Measurements from ENCODE around the gene KLF5. TPM values are rescaled to one million over a fixed set of nuclear protein-coding genes. Genes with fewer than 3 reads are reported as not detected.

The KLF5 gene
- total RNA-seq, 1 donor from 2014 or later, result 1.3 TPM

DNA sequence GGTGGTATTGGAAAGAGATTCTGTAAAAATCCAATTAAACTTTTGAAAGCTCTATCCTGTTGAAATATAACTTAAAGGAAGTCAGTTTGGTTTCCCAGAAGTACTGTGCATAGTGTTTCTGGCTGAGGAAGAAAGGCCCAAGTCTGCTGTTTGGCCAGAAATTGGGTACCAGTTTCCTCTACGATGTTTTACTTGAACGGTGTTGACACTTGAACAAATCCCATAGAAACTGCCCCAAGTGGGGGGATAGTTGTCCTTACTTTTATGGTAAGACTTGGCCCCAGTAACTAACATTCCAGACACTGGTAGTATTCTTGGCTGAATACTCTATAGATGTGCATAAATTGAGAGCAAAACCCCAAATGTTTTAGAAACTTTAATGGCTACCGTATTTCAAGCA lies 14.2 kb downstream of the KLF5 start:
- TF ChIP-seq, protein P1, sequence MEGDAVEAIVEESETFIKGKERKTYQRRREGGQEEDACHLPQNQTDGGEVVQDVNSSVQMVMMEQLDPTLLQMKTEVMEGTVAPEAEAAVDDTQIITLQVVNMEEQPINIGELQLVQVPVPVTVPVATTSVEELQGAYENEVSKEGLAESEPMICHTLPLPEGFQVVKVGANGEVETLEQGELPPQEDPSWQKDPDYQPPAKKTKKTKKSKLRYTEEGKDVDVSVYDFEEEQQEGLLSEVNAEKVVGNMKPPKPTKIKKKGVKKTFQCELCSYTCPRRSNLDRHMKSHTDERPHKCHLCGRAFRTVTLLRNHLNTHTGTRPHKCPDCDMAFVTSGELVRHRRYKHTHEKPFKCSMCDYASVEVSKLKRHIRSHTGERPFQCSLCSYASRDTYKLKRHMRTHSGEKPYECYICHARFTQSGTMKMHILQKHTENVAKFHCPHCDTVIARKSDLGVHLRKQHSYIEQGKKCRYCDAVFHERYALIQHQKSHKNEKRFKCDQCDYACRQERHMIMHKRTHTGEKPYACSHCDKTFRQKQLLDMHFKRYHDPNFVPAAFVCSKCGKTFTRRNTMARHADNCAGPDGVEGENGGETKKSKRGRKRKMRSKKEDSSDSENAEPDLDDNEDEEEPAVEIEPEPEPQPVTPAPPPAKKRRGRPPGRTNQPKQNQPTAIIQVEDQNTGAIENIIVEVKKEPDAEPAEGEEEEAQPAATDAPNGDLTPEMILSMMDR (IDR thresholded peaks at IDR 0.05), result no peak
- no peak for DNase-seq (ENCODE audit: low spot score in 2 of 2)
- intact Hi-C loops (cut with DNase I), result no loop called here
- Histone ChIP-seq H3K9me3 (no peaks in the 10 kb centered on the region), H3K27ac (peak overlapping the region in 1 of 2 donors; percentile 35), H3K27me3 (no peaks in the 10 kb centered on the region), H3K4me1 (peaks cover 0 to 7% of the 10 kb centered on the region in 2 donors), H3K36me3 (peaks cover 0 to 14% of the 10 kb centered on the region in 2 donors), H3K4me3 (no peak overlapping the region)

DNA sequence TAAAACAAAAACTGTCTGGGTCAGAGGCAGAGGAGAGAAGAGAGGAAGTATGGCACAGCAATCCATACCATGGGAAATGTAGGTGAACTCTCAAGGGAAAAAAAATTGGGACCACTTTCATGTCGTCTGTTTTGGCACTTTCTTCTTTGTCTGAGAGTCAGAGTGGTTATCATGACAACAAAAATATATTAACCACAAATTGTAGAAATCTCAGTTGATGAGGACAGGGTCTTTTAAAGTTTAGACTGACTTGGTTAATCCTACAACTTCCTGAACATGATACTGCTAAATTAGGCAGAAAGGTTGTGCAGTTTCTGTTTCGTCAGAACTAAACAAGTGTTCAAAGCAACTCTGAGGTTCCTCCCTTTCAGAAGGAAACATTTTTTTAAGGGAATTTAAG lies 15.2 kb downstream of the KLF5 start:
- no peak overlapping the region for H3K27ac ChIP-seq
- no peak for DNase-seq (ENCODE audit: low spot score in 2 of 2)
- TF ChIP-seq, protein P1 (IDR thresholded peaks at IDR 0.05), result no peak
- H3K4me3 ChIP-seq, result no peak overlapping the region
- H3K4me1 ChIP-seq, result peaks cover 0 to 7% of the 10 kb centered on the region in 2 donors
- H3K9me3 ChIP-seq, result no peaks in the 10 kb centered on the region
- intact Hi-C loops (cut with DNase I), result no loop called here
- peaks cover 0 to 14% of the 10 kb centered on the region in 2 donors for H3K36me3 ChIP-seq
- no peaks in the 10 kb centered on the region for H3K27me3 ChIP-seq

DNA sequence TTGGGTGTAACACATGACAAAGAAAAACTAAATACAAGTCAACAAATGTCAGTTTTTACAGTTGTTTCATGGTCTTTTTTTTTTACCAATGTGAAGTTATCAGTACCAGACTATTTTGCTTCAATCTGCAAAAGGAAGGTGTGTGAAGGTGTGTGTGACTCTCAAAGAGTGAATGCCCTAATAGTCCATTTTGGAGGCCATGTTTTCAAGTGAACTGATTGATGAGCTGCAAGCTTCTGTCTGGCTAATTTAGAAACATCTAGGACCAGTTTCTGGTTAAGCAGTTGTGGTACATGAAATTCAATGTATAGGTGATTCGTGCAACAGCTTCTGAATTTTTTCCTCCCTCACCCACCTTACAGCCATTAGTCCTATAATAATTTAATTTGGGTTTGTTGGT lies 16.1 kb downstream of the KLF5 start:
- DNase-seq (ENCODE audit: low spot score in 2 of 2), result no peak
- Histone ChIP-seq H3K27me3 (no peaks in the 10 kb centered on the region), H3K4me1 (peaks cover 0 to 7% of the 10 kb centered on the region in 2 donors), H3K27ac (no peak overlapping the region), H3K9me3 (no peaks in the 10 kb centered on the region), H3K4me3 (no peak overlapping the region), H3K36me3 (peaks cover 0 to 14% of the 10 kb centered on the region in 2 donors)
- intact Hi-C loops (cut with DNase I), result no loop called here
- TF ChIP-seq, protein P1 (IDR thresholded peaks at IDR 0.05), result no peak

DNA sequence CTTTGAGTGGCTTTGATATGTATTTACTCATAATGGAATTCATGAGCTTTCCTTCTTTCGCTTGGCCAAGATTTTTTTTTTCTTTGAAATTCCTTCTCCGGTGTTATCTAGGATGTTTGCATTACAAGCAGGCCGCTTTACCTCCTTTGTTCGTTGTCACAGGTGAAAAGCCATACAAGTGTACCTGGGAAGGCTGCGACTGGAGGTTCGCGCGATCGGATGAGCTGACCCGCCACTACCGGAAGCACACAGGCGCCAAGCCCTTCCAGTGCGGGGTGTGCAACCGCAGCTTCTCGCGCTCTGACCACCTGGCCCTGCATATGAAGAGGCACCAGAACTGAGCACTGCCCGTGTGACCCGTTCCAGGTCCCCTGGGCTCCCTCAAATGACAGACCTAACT lies 16.7 kb downstream of the KLF5 start:
- Histone ChIP-seq H3K4me3 (no peak overlapping the region), H3K4me1 (peaks cover 0 to 7% of the 10 kb centered on the region in 2 donors), H3K36me3 (peaks cover 0 to 14% of the 10 kb centered on the region in 2 donors), H3K9me3 (no peaks in the 10 kb centered on the region), H3K27ac (no peak overlapping the region), H3K27me3 (no peaks in the 10 kb centered on the region)
- TF ChIP-seq, protein P1 (IDR thresholded peaks at IDR 0.05), result no peak
- intact Hi-C loops (cut with DNase I), result no loop called here
- DNase-seq (ENCODE audit: low spot score in 2 of 2), result no peak

DNA sequence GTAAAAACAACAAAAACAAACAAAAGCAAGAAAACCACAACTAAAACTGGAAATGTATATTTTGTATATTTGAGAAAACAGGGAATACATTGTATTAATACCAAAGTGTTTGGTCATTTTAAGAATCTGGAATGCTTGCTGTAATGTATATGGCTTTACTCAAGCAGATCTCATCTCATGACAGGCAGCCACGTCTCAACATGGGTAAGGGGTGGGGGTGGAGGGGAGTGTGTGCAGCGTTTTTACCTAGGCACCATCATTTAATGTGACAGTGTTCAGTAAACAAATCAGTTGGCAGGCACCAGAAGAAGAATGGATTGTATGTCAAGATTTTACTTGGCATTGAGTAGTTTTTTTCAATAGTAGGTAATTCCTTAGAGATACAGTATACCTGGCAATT lies 17.1 kb downstream of the KLF5 start:
- no peak overlapping the region for H3K4me3 ChIP-seq
- TF ChIP-seq, protein P1 (IDR thresholded peaks at IDR 0.05), result no peak
- no peak for DNase-seq (ENCODE audit: low spot score in 2 of 2)
- H3K36me3 ChIP-seq, result peaks cover 0 to 14% of the 10 kb centered on the region in 2 donors
- H3K9me3 ChIP-seq, result no peaks in the 10 kb centered on the region
- no peak overlapping the region for H3K27ac ChIP-seq
- intact Hi-C loops (cut with DNase I), result no loop called here
- H3K4me1 ChIP-seq, result peaks cover 0 to 7% of the 10 kb centered on the region in 2 donors
- H3K27me3 ChIP-seq, result no peaks in the 10 kb centered on the region

DNA sequence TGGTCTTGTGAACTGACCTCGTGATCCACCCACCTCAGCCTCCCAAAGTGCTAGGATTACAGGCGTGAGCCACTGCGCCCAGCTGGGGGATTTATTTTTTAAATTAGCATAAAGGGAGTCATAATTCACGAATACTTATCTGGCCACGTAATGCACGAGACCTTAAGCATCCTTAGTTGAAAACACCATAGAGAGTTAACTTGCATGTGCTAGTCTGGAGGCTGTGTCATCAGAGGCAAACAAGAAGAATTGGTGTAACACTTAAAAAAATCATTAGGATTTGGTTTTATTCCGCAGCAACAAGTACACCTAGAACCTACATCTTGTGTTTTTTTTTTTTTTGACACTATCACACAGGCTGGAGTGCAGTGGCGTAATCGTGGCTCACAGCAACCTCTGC lies 19.1 kb downstream of the KLF5 start:
- TF ChIP-seq, protein P1 (IDR thresholded peaks at IDR 0.05), result no peak
- Histone ChIP-seq H3K27ac (no peak overlapping the region), H3K36me3 (peaks cover 0 to 14% of the 10 kb centered on the region in 2 donors), H3K4me3 (no peak overlapping the region), H3K4me1 (peaks cover 0 to 3% of the 10 kb centered on the region in 2 donors), H3K9me3 (no peaks in the 10 kb centered on the region), H3K27me3 (no peaks in the 10 kb centered on the region)
- DNase-seq (ENCODE audit: low spot score in 2 of 2), result no peak
- intact Hi-C loops (cut with DNase I), result no loop called here

All from ascending aorta (tissue), 2 donors.